ENCODE data around the gene RPUSD3. TPM values are rescaled to one million over a fixed set of nuclear protein-coding genes. Genes with fewer than 3 reads are reported as not detected.
A peak's percentile ranks its signal among the peaks of the same experiment; 100 is the strongest.
"Not testable (repeated sequence)": the region's sequence is repeated elsewhere in the genome, so short reads cannot be mapped to it uniquely, and the experiment has no call there.

Gene RPUSD3
- total RNA-seq, 4 donors from 2014 or later = 29.7 to 43.1 (median 38.5) TPM

DNA sequence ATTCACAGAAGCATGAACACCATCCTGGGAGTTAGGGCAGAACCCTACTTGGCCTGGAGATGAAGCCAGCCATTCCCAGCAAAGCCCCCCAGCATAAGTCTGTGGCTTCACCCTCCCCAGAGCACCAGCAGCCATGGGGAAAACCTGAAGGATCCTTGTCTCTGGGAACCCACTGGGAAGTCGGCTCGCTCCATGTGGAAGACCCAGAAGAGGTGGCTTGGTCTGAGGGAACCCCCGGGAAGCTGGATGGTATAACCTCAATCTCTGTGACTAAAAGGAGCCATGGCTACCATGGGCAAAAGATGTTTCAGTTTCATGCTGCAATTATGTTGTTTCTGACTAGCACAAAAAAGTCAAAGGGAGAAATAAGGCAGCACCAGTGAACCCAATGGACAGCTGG lies 11.8 kb upstream of the RPUSD3 start:
- DNase-seq = no peak
- H3K4me3 ChIP-seq = no peak overlapping the region
- H3K27ac ChIP-seq = no peak overlapping the region
- no peak for TF ChIP-seq POLR2A (IDR thresholded peaks at IDR 0.05)
- TF ChIP-seq, protein P1, sequence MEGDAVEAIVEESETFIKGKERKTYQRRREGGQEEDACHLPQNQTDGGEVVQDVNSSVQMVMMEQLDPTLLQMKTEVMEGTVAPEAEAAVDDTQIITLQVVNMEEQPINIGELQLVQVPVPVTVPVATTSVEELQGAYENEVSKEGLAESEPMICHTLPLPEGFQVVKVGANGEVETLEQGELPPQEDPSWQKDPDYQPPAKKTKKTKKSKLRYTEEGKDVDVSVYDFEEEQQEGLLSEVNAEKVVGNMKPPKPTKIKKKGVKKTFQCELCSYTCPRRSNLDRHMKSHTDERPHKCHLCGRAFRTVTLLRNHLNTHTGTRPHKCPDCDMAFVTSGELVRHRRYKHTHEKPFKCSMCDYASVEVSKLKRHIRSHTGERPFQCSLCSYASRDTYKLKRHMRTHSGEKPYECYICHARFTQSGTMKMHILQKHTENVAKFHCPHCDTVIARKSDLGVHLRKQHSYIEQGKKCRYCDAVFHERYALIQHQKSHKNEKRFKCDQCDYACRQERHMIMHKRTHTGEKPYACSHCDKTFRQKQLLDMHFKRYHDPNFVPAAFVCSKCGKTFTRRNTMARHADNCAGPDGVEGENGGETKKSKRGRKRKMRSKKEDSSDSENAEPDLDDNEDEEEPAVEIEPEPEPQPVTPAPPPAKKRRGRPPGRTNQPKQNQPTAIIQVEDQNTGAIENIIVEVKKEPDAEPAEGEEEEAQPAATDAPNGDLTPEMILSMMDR (IDR thresholded peaks at IDR 0.05) = no peak
- no peaks in the 10 kb centered on the region for H3K27me3 ChIP-seq
- peaks cover 0 to 9% (median 0%) of the 10 kb centered on the region in 4 donors for H3K4me1 ChIP-seq
- no peaks in the 10 kb centered on the region for H3K36me3 ChIP-seq
- no peaks in the 10 kb centered on the region for H3K9me3 ChIP-seq

DNA sequence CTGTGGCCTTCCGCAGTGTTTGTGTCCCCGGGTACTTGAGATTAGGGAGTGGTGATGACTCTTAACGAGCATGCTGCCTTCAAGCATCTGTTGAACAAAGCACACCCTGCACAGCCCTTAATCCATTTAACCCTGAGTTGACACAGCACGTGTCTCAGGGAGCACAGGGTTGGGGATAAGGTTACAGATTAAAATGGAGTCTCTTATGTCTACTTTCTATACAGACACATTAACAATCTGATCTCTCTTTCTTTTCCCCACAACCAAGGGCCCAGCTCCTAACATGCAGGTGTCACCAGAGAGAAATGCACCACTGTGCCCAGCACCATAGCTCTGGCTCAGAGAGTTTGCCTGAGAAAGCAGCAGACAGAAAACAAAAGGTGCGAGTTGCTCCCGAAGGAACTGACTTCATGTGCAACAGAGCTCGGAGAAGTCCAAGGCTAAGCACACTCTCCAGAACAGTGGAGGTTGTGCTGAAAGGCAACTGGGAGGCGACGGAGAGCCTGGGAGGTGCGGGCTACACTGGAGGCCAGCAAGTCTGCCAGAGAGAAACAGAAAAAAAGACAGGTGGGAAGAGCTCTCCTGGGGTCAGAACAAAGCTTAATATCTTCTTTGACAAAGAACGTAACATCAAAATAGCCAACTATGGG lies 10.6 kb upstream of the RPUSD3 start:
- H3K27ac ChIP-seq, H3K4me3 ChIP-seq, H3K4me1 ChIP-seq, H3K36me3 ChIP-seq, DNase-seq, H3K9me3 ChIP-seq, H3K27me3 ChIP-seq: not testable (repeated sequence)

DNA sequence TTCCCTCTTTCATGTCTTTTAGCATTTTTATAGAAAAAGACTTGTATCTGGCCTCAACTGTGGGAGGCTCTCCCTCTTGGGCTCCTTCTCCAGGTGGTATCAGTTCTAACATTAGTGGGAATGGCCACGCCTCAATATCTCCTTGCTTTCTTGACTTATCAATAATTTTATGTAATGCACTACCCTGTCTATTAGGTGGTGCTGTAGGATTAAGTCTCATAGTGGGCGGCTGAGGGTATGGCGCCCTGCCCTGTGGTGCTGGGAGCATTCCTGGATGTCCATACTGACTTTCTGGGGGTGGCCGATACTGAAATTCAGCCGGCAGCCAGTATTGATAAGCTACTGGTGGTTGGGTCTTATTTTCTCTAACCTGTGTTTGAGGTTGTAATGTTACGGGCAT lies 8.7 kb upstream of the RPUSD3 start:
- TF ChIP-seq, protein P1 (IDR thresholded peaks at IDR 0.05) = no peak
- no peak for TF ChIP-seq POLR2A (IDR thresholded peaks at IDR 0.05)
- Histone ChIP-seq H3K27me3 (no peaks in the 10 kb centered on the region), H3K27ac (no peak overlapping the region), H3K9me3 (no peaks in the 10 kb centered on the region), H3K36me3 (no peaks in the 10 kb centered on the region), H3K4me3 (no peak overlapping the region), H3K4me1 (peaks cover 0 to 9% (median 0%) of the 10 kb centered on the region in 4 donors)
- DNase-seq = no peak

DNA sequence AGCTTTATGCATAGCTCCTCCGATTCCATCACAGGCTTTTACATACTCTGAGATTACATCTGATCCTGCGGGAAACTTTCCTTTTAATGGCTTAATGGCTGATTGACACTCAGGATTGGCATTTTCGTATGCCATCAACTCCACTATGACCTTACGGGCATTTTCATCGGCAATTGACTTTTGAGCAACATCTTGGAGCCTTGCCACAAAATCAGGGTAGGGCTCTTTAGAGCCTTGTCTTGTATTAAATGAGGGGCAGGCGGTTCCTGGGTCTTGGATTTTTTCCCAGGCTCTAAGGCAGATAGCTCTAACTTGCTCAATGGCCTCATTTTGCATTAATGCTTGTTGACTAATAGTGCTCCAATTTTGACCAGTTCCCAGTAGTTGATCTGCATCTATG lies 8.1 kb upstream of the RPUSD3 start:
- peak overlapping the region in 1 of 4 donors; percentile 31 for H3K27ac ChIP-seq
- peak in 1 of 3 donors; percentile 72 for DNase-seq
- H3K36me3 ChIP-seq, H3K27me3 ChIP-seq, H3K4me3 ChIP-seq, H3K4me1 ChIP-seq, H3K9me3 ChIP-seq: not testable (repeated sequence)

DNA sequence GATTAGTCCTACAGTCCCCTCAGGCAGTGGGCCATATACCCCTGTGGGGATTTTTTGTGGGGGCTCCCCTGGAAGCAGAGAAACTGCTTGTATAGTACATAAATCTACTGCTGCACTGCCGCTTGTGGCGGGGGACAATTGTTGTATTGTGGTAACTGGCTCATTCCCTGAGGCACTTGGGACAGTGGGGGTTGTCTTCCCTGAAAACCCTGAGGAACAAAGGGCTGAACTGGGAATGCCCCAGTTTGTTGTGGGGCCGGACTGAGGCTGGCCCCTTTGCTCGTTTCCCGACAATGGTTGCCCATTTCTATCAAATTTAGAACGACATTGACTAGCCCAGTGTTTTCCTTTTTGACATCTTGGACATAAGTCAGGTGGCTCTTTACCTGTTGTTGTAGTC lies 7.6 kb upstream of the RPUSD3 start:
- H3K4me1 ChIP-seq, H3K36me3 ChIP-seq, H3K9me3 ChIP-seq, DNase-seq, H3K27me3 ChIP-seq, H3K4me3 ChIP-seq: not testable (repeated sequence)
- peak overlapping the region in 1 of 4 donors; percentile 31 for H3K27ac ChIP-seq

DNA sequence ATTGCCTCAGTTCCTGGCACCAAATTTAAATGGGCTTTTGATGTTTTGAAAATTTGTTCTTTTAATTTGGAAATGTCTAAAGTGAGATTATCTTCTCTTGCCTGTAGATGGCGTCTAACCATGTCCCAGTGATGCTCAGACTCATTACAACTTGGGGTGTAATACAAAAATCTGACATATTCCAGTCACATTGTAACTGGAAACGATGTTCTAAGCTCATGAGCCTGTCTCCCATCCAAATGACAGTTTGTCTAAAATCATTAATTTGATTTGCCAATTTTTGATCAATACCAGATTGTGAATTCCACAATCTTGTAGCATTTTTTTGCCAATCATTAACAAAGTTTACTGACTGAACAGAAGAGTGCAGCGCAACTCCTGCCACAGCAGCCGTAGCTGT lies 5.1 kb upstream of the RPUSD3 start:
- not testable (repeated sequence) for H3K4me1 ChIP-seq, H3K27me3 ChIP-seq, H3K9me3 ChIP-seq, H3K27ac ChIP-seq, DNase-seq, H3K4me3 ChIP-seq, H3K36me3 ChIP-seq
- TF ChIP-seq, protein P1 (IDR thresholded peaks at IDR 0.05) = peak in 4 of 6 experiments; percentile 59 to 75 (median 70)

DNA sequence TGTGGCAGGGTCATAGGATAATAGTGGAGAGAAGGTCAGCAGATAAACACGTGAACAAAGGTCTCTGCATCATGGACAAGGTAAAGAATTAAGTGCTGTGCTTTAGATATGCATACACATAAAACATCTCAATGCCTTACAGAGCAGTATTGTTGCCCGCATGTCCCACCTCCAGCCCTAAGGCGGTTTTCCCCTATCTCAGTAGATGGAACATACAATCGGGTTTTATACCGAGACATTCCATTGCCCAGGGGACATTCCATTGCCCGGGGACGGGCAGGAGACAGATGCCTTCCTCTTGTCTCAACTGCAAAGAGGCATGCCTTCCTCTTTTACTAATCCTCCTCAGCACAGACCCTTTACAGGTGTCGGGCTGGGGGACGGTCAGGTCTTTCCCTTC lies 4.1 kb upstream of the RPUSD3 start:
- not testable (repeated sequence) for H3K27me3 ChIP-seq, H3K9me3 ChIP-seq, DNase-seq, H3K36me3 ChIP-seq, H3K27ac ChIP-seq, H3K4me3 ChIP-seq
- peaks cover 0 to 10% (median 0%) of the 10 kb centered on the region in 4 donors for H3K4me1 ChIP-seq

DNA sequence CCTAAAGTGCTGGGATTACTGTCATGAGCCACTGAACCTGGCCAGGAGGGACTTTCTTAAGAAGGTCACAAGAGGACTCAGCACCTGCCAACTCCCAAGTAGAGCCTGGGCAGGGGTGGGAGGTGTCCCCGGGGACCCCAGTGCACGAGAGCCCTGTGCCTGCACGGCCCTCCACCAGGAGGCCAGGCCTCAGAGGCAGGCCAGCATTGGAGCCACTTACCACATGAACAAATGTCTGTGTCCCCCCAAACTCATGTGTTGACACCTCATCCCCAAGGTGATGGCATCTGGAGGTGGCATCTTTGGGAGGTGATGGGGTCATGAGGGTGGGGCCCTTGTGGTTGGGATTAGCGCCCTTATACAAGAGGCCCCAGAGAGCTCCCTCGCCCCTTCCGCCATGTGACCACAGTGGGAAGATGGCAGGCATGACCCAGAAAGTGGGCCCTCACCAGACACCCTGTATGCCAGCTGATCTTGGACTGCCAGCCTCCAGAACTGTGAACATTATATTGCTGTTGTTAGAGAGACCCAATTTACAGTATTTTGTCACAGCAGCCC lies 3.2 kb upstream of the RPUSD3 start:
- Histone ChIP-seq H3K4me1 (peaks cover 0 to 8% (median 0%) of the 10 kb centered on the region in 4 donors), H3K9me3 (no peaks in the 10 kb centered on the region), H3K27me3 (no peaks in the 10 kb centered on the region), H3K27ac (no peak overlapping the region), H3K36me3 (peaks cover 0 to 1% (median 0%) of the 10 kb centered on the region in 3 donors), H3K4me3 (no peak overlapping the region)
- TF ChIP-seq, protein P1 (IDR thresholded peaks at IDR 0.05) = no peak
- no peak for TF ChIP-seq POLR2A (IDR thresholded peaks at IDR 0.05)
- no peak for DNase-seq
